MM.1S (cell line): ENCODE measurements around the gene VGLL4.

ENCODE experiments used
- DNase-seq: peaks from one replicate; pipeline ENCODE4 v3.0.0-alpha.2; 2015
- H2AFZ ChIP-seq: fragments of 300-600 bp; sonication (generic); 2 replicates; pipeline ENCODE4 v1.6.0; 2016; ENCODE audit warnings: antibody characterized with exemption, low read length
- H3F3A ChIP-seq: fragments of 300-600 bp; sonication (generic); 2 replicates; pipeline ENCODE4 v1.6.1; 2016; ENCODE audit warnings: mild to moderate bottlenecking, antibody characterized with exemption, low read length, moderate library complexity, mixed read lengths; ENCODE audit not compliant: insufficient read depth
- H3K27ac ChIP-seq: fragments of 300-600 bp; sonication (generic); 2 replicates; pipeline ENCODE4 v1.5.1; 2016; ENCODE audit warnings: mild to moderate bottlenecking, low read length
- H3K27me3 ChIP-seq: fragments of 300-600 bp; sonication (generic); replicated peaks from 2 replicates; pipeline ENCODE4 v1.6.0; 2016; ENCODE audit warnings: low read length; ENCODE audit not compliant: insufficient read depth
- H3K36me3 ChIP-seq: fragments of 300-600 bp; sonication (generic); replicated peaks from 2 replicates; pipeline ENCODE4 v1.6.1; 2016; ENCODE audit warnings: mild to moderate bottlenecking, low read length, mixed read lengths; ENCODE audit not compliant: insufficient read depth
- H3K4me1 ChIP-seq: fragments of 300-600 bp; sonication (generic); 2 replicates; pipeline ENCODE4 v1.6.1; 2016; ENCODE audit warnings: low read length, mixed read lengths
- H3K4me2 ChIP-seq: fragments of 300-600 bp; sonication (generic); 2 replicates; pipeline ENCODE4 v1.6.0; 2016; ENCODE audit warnings: low read depth, low read length
- H3K4me3 ChIP-seq: fragments of 300-600 bp; sonication (generic); 2 replicates; pipeline ENCODE4 v1.5.1; 2016; ENCODE audit warnings: low read length, mixed read lengths
- H3K79me2 ChIP-seq: fragments of 300-600 bp; sonication (generic); 2 replicates; pipeline ENCODE4 v1.6.1; 2016; ENCODE audit warnings: mixed run types, low read length, mixed read lengths
- H3K9ac ChIP-seq: fragments of 300-600 bp; sonication (generic); 2 replicates; pipeline ENCODE4 v1.6.1; 2016; ENCODE audit warnings: low read length, mixed read lengths
- H3K9me2 ChIP-seq: fragments of 300-600 bp; sonication (generic); replicated peaks from 2 replicates; pipeline ENCODE4 v1.6.1; 2016; ENCODE audit warnings: mild to moderate bottlenecking, low read length, mixed read lengths; ENCODE audit not compliant: insufficient read depth
- H3K9me3 ChIP-seq: fragments of 300-600 bp; sonication (generic); replicated peaks from 2 replicates; pipeline ENCODE4 v1.6.1; 2016; ENCODE audit warnings: mild to moderate bottlenecking, low read length, mixed read lengths; ENCODE audit not compliant: insufficient read depth
- H4K20me1 ChIP-seq: fragments of 300-600 bp; sonication (generic); 2 replicates; pipeline ENCODE4 v1.6.1; 2016; ENCODE audit warnings: mild to moderate bottlenecking, low read length, moderate library complexity, mixed read lengths; ENCODE audit not compliant: insufficient read depth
- EZH2 ChIP-seq: fragments of 300-600 bp; sonication (generic); optimal IDR thresholded peaks from 2 replicates; pipeline ENCODE3; 2017; ENCODE audit warnings: low read depth, mild to moderate bottlenecking, antibody characterized with exemption, low read length, mixed read lengths
- EZH2phosphoT487 ChIP-seq: fragments of 300-600 bp; sonication (generic); IDR thresholded peaks from 2 replicates; pipeline ENCODE4 v1.6.1; 2018; ENCODE audit warnings: antibody characterized with exemption, low read length
- TF ChIP-seq, protein P1 (sequence below): fragments of 300-600 bp; sonication (generic); IDR thresholded peaks from 2 replicates; pipeline ENCODE4 v1.5.1; 2016; ENCODE audit warnings: antibody characterized with exemption, low read length, mixed read lengths

The VGLL4 gene

DNA sequence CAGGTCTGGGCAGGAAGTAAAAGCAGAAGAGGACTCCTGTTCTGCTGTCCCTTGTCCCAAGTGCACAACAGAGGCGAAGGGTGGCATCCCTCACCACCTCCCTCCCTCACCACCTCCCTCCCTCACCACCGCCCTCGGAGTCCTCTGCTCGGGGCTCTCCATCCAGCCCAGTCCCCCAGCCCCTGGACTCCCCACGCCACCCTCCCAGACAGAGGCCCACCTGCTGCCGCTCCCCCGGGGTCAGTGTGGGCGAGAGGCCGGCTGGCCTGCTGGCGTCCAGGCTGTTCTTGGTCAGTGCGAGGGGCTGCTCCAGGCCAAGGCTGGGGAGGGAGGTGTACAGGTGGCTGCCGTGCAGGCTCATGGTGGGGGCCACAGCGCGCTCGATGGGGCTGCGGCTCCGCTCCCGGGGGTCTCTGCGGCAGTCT lies 79.1 kb downstream of the VGLL4 start:
- no peaks in the 10 kb centered on the region for H3K4me1 ChIP-seq
- no peak overlapping the region for H3K27ac ChIP-seq
- 0 out of 2 replicates have a peak, but pooled peaks cover 4% of the 10 kb centered on the region for H4K20me1 ChIP-seq
- H3K27me3 ChIP-seq, result no peaks in the 10 kb centered on the region
- H3K9me2 ChIP-seq, result no peaks in the 10 kb centered on the region
- H3K4me2 ChIP-seq, result no peak overlapping the region
- no peaks in the 10 kb centered on the region for H3F3A ChIP-seq
- H2AFZ ChIP-seq, result no peak overlapping the region
- TF ChIP-seq EZH2phosphoT487 (no peak), EZH2 (no peak)
- TF ChIP-seq, protein P1, sequence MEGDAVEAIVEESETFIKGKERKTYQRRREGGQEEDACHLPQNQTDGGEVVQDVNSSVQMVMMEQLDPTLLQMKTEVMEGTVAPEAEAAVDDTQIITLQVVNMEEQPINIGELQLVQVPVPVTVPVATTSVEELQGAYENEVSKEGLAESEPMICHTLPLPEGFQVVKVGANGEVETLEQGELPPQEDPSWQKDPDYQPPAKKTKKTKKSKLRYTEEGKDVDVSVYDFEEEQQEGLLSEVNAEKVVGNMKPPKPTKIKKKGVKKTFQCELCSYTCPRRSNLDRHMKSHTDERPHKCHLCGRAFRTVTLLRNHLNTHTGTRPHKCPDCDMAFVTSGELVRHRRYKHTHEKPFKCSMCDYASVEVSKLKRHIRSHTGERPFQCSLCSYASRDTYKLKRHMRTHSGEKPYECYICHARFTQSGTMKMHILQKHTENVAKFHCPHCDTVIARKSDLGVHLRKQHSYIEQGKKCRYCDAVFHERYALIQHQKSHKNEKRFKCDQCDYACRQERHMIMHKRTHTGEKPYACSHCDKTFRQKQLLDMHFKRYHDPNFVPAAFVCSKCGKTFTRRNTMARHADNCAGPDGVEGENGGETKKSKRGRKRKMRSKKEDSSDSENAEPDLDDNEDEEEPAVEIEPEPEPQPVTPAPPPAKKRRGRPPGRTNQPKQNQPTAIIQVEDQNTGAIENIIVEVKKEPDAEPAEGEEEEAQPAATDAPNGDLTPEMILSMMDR, result no peak
- no peaks in the 10 kb centered on the region for H3K9me3 ChIP-seq
- H3K79me2 ChIP-seq, result peaks cover 26% of the 10 kb centered on the region; the same call in 1 of the 2 replicates
- H3K4me3 ChIP-seq, result no peak overlapping the region
- H3K36me3 ChIP-seq, result no peaks in the 10 kb centered on the region
- H3K9ac ChIP-seq, result no peak overlapping the region
- no peak for DNase-seq

DNA sequence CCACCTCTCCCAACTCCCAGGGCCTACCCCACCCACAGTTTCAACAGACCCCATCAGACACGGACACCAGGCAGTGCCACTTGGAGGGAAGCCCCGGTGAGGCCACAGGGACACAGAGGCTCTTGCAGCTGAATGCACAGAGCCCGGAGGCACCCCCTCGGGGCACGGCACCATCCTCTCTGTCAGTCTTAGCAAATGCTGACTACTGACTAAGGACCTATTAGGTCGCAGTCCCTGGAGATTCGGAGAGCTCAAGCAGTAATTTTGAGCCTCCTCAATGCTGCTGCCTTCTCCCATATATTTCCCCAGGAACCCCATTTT lies 79.9 kb downstream of the VGLL4 start:
- DNase-seq, result no peak
- Histone ChIP-seq H3K9ac (no peak overlapping the region), H4K20me1 (0 out of 2 replicates have a peak, but pooled peaks cover 4% of the 10 kb centered on the region), H3K36me3 (no peaks in the 10 kb centered on the region), H2AFZ (no peak overlapping the region), H3K9me3 (no peaks in the 10 kb centered on the region), H3K4me1 (no peaks in the 10 kb centered on the region), H3K4me3 (no peak overlapping the region), H3K79me2 (peaks cover 20% of the 10 kb centered on the region; the same call in 1 of the 2 replicates), H3K27me3 (no peaks in the 10 kb centered on the region), H3K4me2 (no peak overlapping the region), H3F3A (no peaks in the 10 kb centered on the region), H3K27ac (no peak overlapping the region), H3K9me2 (no peaks in the 10 kb centered on the region)
- no peak for TF ChIP-seq EZH2
- TF ChIP-seq, protein P1, result no peak

DNA sequence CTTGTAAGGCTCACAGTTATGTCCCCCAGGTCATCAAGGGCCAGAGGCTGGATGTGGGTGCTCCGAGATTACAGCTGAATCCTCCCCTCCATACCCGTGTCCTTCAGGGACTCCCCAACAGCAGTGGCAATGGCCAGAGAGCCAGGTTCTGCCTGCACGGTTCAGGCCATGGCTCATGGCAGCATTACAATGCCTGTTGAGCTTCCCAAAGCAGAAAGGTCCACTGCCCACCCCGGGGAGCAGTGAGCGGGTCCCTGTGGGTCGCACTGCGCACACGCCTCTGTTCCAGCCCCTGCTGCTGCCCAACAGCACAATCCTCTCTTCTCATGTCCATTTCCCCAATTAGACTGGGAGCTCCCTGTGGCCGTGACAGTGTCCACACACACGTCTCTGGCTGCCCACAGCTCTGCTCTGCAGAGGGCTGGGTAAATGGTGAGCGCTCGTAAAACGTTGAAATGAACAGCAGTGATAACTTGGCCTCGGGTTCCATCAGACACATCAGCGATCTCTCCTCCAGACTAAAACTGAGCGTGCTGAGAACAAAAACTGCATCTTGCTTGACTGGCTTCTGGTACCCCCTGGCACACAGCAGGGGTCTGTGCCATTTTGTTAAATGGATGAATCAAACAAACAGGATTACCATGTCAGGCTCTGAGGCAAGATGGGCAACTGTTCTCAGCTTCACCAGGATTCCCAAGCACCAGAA lies 80.4 kb downstream of the VGLL4 start:
- Histone ChIP-seq H3K27ac (no peak overlapping the region), H3F3A (no peaks in the 10 kb centered on the region), H3K4me2 (no peak overlapping the region), H3K9me2 (no peaks in the 10 kb centered on the region), H3K9me3 (no peaks in the 10 kb centered on the region), H3K4me3 (no peak overlapping the region), H4K20me1 (0 out of 2 replicates have a peak, but pooled peaks cover 4% of the 10 kb centered on the region), H2AFZ (no peak overlapping the region), H3K36me3 (no peaks in the 10 kb centered on the region), H3K9ac (no peak overlapping the region), H3K27me3 (no peaks in the 10 kb centered on the region), H3K4me1 (no peaks in the 10 kb centered on the region), H3K79me2 (peaks cover 15% of the 10 kb centered on the region; the same call in 1 of the 2 replicates)
- no peak for DNase-seq
- TF ChIP-seq EZH2 (no peak), EZH2phosphoT487 (no peak)
- TF ChIP-seq, protein P1, result no peak
